GM19438 (cell line): ENCODE measurements around the gene MERTK.
"Not testable (repeated sequence)": the region's sequence is repeated elsewhere in the genome, so short reads cannot be mapped to it uniquely, and the experiment has no call there.

Experiments
- ATAC-seq: cut with Tn5 transposase; IDR thresholded peaks from one replicate; pipeline ENCODE4 v1.9.1; 2021; ENCODE audit warnings: low read depth; ENCODE audit not compliant: unreplicated experiment

MERTK gene

DNA sequence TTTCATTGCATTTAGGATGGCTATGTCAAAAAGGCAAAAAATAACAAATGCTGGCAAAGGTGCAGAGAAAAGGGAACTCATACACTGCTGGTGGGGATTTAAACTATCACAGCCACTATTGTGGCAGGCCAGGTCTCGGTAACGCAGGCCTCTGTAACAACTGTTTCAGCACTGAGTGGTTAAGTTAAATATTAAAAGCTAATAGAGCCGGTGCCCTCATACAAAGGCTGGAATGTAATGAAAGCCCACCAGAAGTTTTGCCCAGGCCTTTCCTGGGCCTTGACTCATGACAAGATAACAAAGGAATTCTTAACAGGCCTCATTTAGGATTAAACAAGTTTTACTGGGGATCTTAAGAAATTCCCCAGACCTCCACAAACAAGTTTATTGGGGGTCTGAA, 10.7 kb downstream of the MERTK start:
- no peak for ATAC-seq

- not testable (repeated sequence) for ATAC-seq
These were observed 11.6 kb downstream of the MERTK start for GRCh38 chr2:111909997-111910396.

- no peak for ATAC-seq
These were observed 12.3 kb downstream of the MERTK start for GRCh38 chr2:111910609-111911277.

DNA sequence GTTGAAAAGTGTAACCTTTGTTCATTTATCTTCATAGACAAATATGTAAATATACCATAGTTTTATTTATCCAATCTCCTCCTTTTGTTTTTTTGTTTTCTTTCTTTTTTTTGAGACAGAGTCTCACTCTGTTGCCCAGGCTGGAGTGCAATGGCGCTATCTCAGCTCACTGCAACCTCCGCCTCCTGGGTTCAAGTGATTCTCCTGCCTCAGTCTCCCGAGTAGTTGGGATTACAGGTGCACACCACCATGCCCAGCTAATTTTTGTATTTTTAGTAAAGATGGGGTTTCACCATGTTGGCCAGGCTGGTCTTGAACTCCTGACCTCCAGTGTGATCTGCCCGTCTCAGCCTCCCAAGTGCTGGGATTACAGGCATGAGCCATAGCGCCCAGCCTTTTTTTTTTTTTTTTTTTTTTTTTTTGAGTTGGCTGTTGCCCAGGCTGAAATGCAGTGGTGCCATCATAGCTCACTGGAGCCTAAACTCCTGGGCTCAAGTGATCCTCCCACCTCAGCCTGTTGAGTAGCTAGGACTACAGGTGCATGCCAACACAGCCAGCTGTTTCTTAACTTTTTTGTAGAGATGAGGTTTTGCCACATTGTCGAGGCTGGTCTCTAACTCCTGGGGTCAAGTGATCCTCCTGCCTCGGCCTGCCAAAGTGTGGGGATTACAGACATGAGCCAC, 13.0 kb downstream of the MERTK start:
- ATAC-seq, result not testable (repeated sequence)

- ATAC-seq, result no peak
These were observed 14.1 kb downstream of the MERTK start for GRCh38 chr2:111912547-111912946.

DNA sequence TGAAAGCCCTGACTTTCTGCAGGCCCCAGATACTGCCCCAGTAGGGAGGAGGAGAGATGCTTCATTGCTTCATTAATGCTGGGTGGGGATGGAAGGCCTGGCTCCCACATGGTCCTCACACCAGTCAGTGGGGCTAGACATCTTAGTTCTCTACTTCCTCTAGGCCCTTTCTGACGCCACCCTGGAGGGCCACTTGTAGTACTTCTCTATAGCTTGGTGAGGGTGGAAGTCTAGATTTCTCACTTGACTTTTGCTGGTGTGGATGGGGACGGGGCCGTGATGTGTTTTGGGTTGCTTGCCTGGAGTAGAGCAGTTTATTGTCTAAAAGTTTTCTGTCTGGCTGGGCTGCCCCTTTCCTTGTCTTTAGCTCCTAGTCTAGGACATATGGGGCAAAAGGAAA, 18.7 kb downstream of the MERTK start:
- no peak for ATAC-seq

- ATAC-seq, result no peak
These were observed 20.0 kb downstream of the MERTK start for GRCh38 chr2:111918383-111918806.

DNA sequence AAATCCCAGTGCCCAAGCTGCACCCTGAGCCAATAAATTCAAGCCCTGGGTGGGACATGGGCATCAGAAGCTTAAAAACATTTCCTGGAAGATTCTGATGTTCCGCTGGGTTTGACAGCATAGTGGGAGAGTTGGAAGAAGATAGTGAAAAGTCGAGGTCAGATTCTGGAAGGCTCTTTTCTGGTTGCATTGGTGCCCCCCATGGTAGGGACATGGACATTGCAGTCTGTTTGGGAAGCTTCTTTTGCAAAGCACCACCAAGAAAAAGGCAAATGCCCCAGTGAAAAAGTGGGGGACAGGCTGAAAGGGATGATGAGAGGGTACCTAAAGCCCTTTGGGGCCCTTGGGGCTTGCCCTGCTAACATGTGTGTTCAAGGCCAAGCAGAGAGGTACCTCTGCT, 21.0 kb downstream of the MERTK start:
- ATAC-seq, result no peak

GRCh38 chr2:111919794-111920608, 21.6 kb downstream of the MERTK start:
- ATAC-seq, result no peak

DNA sequence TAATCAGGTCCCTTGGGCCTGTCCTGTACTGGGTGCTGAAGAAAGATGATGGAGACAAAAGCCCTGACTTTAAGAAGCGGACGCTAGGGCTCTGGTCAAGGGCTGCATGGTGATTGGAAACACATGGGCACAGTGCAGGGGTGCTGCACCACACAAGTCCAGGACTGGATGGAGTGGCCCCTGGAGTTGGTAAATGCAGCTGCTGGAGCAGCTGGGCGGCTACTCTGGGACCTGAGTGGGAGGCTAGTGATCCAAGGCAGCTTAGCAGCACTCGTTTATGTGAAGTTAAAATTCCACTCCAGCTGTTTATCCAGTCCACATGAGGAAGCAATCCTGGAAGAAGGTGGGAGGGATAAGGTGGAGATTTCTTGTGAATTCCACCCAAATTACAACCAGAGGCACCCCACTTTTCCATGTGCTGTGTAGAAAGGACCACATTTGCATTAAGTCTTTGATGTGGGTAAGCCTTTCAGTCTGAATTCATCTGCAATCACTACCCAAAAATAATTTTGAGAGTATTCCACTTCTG, 24.9 kb downstream of the MERTK start:
- ATAC-seq, result no peak

- no peak for ATAC-seq
These were observed 26.3 kb downstream of the MERTK start for GRCh38 chr2:111924617-111925107.

- ATAC-seq, result no peak
These were observed 29.3 kb downstream of the MERTK start for GRCh38 chr2:111927723-111928122.

GRCh38 chr2:111930409-111930808, 32.0 kb downstream of the MERTK start:
- no peak for ATAC-seq

DNA sequence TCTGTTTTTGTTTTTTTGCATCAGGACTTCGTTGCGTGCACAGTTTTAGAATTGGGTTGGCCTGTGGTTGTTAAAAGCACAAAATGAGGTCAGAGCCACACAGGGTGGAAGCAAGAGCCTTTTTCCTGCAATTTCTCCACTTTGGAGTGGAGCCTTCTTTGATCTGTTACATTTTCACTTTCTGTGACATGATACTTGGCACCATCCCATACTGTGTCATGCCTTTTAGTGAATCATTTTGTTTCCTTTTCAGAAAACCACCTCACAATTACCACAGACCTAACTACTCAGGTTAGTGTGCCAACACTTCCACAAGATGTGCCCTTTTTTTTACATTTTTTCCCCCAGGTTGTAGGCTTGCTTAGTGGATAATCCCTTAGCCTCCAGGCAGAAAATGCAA, 32.5 kb downstream of the MERTK start:
- no peak for ATAC-seq

DNA sequence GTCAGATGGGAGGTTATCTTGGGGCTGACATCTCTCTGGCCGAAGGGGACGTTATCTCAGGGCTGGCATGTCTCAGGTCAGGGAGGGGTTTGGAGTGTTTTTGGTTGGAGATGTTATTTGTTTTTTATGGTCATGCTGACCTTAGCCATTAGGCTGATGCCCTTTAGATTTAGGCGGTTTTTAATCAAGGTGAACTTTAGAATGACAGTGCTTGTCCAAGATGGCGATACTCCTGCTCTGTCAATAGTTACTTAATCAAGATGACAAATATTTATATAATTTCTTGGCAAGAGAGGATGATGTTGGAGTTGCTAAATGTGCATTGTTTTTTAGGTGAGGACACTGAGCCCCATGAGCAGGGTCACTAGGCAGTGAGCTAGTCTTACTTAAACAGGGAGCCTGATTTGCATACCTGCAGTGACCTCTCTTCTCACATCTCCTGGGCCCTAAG, 34.5 kb downstream of the MERTK start:
- no peak for ATAC-seq

DNA sequence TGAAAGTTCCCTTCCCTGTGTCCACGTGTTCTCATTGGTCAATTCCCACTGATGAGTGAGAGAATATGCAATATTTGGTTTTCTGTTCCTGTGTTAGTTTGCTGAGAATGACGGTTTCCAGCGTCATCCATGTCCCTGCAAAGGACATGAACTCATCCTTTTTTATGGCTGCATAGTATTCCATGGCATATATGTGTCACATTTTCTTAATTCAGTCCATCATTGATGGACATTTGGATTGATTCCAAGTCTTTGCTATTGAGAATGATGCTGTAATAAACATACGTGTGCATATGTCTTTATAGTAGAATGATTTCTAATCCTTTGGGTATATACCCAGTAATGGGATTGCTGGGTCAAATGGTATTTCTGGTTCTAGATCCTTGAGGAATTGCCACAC, 35.5 kb downstream of the MERTK start:
- not testable (repeated sequence) for ATAC-seq

GRCh38 chr2:111936881-111937280, 38.5 kb downstream of the MERTK start:
- no peak for ATAC-seq

DNA sequence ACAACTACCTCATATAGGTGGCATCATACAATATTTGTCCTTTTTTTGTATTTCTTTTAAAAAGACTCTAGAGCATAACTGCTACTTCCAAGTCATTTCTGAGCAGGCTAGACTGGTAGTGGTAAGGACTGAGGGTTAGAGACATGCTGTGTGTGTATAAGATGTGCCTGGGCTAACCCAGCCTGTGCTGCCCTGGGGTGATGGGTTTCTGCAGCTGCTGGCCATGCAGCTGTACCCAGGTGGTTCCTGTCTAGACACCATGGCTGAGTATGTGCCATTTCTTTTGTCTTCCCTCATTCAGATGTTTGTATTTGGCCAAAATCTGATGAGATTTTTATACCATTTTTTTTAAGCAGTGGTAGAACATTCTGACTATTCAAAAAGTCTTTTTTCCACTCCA, 40.0 kb downstream of the MERTK start:
- no peak for ATAC-seq

GRCh38 chr2:111940333-111941196, 42.2 kb downstream of the MERTK start:
- ATAC-seq, result no peak

DNA sequence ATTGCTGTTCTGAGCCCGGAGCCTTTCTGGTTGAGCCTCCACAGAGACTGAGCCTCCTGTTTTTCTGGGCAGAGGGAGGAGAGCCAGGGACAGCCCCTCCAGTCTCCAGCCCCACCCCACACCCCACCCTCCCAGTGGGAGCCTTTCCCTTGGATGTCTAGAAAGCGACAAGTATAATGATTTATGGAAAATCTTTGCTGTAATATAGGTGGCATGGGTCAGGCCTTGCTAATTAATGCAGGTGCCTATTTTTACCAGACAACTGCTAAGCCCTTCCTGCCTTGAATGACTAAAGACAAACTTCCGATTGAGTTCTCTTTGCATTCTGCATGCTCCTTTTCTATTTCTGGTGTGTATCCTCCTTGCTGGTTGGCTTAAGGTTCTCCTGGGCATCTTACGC, 43.1 kb downstream of the MERTK start:
- no peak for ATAC-seq
